GM20000 (cell line): ENCODE results near the gene PSMD14.

ENCODE experiments used
- DNase-seq: peaks from one replicate; pipeline ENCODE4 v3.0.0; 2012; ENCODE audit warnings: low spot score
- TF ChIP-seq, protein P1 (sequence below): IDR thresholded peaks from 2 replicates; pipeline ENCODE4 v1.5.1; 2012; ENCODE audit warnings: mild to moderate bottlenecking, control low read depth; ENCODE audit errors: extremely low read depth, missing control alignments

PSMD14 gene

GRCh38 chr2:161388146-161388779 lies 80.0 kb downstream of the PSMD14 start:
- no peak for DNase-seq
- TF ChIP-seq, protein P1, sequence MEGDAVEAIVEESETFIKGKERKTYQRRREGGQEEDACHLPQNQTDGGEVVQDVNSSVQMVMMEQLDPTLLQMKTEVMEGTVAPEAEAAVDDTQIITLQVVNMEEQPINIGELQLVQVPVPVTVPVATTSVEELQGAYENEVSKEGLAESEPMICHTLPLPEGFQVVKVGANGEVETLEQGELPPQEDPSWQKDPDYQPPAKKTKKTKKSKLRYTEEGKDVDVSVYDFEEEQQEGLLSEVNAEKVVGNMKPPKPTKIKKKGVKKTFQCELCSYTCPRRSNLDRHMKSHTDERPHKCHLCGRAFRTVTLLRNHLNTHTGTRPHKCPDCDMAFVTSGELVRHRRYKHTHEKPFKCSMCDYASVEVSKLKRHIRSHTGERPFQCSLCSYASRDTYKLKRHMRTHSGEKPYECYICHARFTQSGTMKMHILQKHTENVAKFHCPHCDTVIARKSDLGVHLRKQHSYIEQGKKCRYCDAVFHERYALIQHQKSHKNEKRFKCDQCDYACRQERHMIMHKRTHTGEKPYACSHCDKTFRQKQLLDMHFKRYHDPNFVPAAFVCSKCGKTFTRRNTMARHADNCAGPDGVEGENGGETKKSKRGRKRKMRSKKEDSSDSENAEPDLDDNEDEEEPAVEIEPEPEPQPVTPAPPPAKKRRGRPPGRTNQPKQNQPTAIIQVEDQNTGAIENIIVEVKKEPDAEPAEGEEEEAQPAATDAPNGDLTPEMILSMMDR: no peak

GRCh38 chr2:161391737-161392506 lies 83.7 kb downstream of the PSMD14 start:
- TF ChIP-seq, protein P1: no peak
- no peak for DNase-seq

DNA sequence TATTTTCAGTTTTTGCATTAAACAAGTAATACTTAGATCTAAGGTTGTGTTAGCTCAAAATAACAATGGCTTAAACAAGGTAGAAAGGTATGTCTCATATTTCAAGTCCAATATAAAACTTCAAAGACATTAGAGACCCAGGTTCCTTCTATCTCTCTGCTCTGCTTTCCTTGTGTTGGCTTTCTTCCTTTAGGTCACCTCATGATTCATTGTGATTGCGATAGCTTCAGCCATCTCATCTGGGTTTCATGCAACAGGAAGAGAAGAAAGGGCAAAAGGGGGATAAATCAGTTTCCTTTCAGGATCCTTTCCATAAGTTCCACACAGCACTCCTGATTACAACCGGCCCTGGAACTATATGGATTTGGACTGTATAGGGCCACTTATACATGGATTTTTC lies 91.9 kb downstream of the PSMD14 start:
- no peak for DNase-seq
- TF ChIP-seq, protein P1: no peak

- no peak for DNase-seq
- TF ChIP-seq, protein P1: no peak
These were observed 94.1 kb downstream of the PSMD14 start for GRCh38 chr2:161402297-161402696.

DNA sequence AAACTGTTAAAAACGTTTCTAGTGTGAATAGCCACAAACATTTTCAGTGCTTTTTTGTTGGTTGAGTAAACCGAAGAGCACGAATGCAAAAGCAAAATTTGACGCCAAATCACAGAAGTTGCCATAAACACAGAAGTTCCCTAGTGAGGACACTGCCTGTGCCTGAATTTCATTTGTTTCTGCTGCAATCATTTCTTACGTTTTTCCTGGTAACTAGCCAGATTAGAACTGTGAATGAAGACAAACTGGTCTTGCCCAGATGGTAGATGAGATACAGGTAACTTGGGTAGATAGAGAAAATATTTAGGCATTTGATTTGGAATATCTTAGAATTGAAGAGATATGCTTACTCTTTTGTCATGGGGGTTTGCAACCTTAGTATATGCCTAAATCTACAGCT lies 98.1 kb downstream of the PSMD14 start:
- no peak for DNase-seq

DNA sequence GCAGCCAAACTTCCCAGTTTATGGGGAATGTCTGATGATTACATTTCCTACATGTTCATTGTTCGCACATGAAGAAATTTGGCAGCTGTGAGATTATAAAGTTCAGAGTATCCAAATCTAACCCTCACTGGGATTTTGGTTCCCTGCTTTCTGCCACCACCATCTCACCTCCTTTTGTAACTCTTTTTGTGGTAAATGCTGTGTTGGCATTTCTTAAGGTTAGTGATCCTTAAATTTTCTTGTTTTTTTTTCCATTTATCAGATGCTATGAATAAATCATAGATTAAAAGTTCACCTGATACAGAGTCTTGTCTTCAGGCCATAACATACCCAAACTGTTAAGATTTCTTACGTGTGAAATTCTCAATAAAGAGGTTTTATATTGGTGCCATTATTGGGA lies 99.4 kb downstream of the PSMD14 start:
- TF ChIP-seq, protein P1: no peak

More for the DNA sequence above, 98.1 kb downstream of the PSMD14 start:
- TF ChIP-seq, protein P1: no peak

DNA sequence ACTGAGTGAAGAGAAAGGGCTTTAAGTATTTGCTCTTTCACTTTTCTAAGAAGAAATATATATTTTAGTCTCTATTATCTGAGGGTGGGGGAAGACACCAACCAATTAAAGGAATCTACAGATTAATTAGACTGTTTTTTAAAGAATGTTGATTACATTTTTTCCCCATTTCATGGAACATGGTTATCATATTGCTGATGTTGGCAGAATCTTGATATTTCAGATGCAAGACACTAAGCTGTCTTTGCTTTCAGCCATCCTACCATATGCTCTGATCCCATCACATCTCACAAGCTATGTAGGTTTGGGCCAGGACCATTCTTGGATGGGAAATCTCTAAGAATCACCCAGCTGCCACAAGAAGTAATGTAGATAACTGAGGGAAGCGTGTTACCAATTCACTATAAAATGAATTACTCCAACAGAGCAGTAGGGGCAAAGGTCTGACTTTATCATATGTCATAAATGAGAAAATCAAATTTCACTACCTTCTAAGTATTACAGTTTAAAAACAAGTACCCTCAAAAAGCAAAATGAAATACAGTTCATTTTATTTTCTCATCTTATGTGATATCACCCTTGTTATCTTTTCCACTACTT lies 101.2 kb downstream of the PSMD14 start:
- TF ChIP-seq, protein P1: no peak

More for the DNA sequence above, 99.4 kb downstream of the PSMD14 start:
- DNase-seq: no peak

More for the DNA sequence above, 101.2 kb downstream of the PSMD14 start:
- no peak for DNase-seq
